OCI-LY7 (cell line): Measurements from ENCODE around the gene SLC48A1. TPM values are rescaled to one million over a fixed set of nuclear protein-coding genes. Genes with fewer than 3 reads are reported as not detected.

Experiments
- BruUV-seq: library from RNA; stranded (reverse); fragments of 400-500 nt; replicated peaks from 2 replicates; lab custom pipeline; 2021; lab: Mats Ljungman, UMichigan
- CTCF ChIA-PET: fragments of 300-600 bp; sonication (Branson Sonifier 250); formaldehyde crosslinking; loops from one replicate; lab custom pipeline; 2022; ENCODE audit warnings: antibody characterized with exemption; ENCODE audit not compliant: unreplicated experiment; lab: Charles Lee
- POLR2A ChIA-PET: fragments of 300-600 bp; sonication (Branson Sonifier 250); formaldehyde crosslinking; loops from one replicate; lab custom pipeline; 2022; ENCODE audit warnings: antibody characterized with exemption; lab: Charles Lee
- DNase-seq: peaks from one replicate; pipeline ENCODE4 v3.0.0-alpha.2; 2015; ENCODE audit warnings: low spot score
- H2AFZ ChIP-seq: fragments of 200-600 bp; sonication (generic), shearing (Covaris generic); 2 replicates; pipeline ENCODE4 v1.6.1; 2014; ENCODE audit warnings: mild to moderate bottlenecking, antibody characterized with exemption, low read length, moderate library complexity
- H3K27ac ChIP-seq: fragments of 200-600 bp; sonication (generic); 2 replicates; pipeline ENCODE4 v1.5.1; 2014; ENCODE audit warnings: mixed run types, low read depth, mild to moderate bottlenecking, moderate library complexity, low read length, inconsistent platforms; ENCODE audit not compliant: poor library complexity, severe bottlenecking
- H3K36me3 ChIP-seq: fragments of 200-600 bp; sonication (generic); 2 replicates; pipeline ENCODE4 v1.6.1; 2014; ENCODE audit warnings: mild to moderate bottlenecking, antibody characterized with exemption, low read length, moderate library complexity, mixed read lengths; ENCODE audit not compliant: insufficient read depth
- H3K4me1 ChIP-seq: fragments of 200-600 bp; sonication (generic); 2 replicates; pipeline ENCODE4 v1.5.1; 2014; ENCODE audit warnings: mild to moderate bottlenecking, low read length; ENCODE audit not compliant: insufficient read depth, poor library complexity, severe bottlenecking
- H3K4me2 ChIP-seq: fragments of 200-600 bp; sonication (generic); 2 replicates; pipeline ENCODE4 v1.6.1; 2014; ENCODE audit warnings: mild to moderate bottlenecking, low read length
- H3K4me3 ChIP-seq: fragments of 200-600 bp; sonication (generic); 2 replicates; pipeline ENCODE4 v1.5.1; 2014; ENCODE audit warnings: mild to moderate bottlenecking, low read depth, low read length; ENCODE audit not compliant: poor library complexity, severe bottlenecking
- H3K79me2 ChIP-seq: fragments of 200-600 bp; sonication (generic); 2 replicates; pipeline ENCODE4 v1.6.1; 2016; ENCODE audit warnings: low read depth, mild to moderate bottlenecking, low read length, moderate library complexity, mixed read lengths; ENCODE audit not compliant: insufficient read depth
- H3K9me2 ChIP-seq: fragments of 200-600 bp; sonication (generic); 2 replicates; pipeline ENCODE4 v1.6.1; 2016; ENCODE audit warnings: mild to moderate bottlenecking, low read length, mixed read lengths; ENCODE audit not compliant: insufficient read depth
- H3K9me3 ChIP-seq: fragments of 200-600 bp; sonication (generic); 2 replicates; pipeline ENCODE4 v1.6.1; 2014; ENCODE audit warnings: mild to moderate bottlenecking, mixed run types, low read length, mixed read lengths
- H4K20me1 ChIP-seq: fragments of 200-600 bp; sonication (generic); 2 replicates; pipeline ENCODE4 v1.6.1; 2014; ENCODE audit warnings: mild to moderate bottlenecking, antibody characterized with exemption, low read length, moderate library complexity, mixed read lengths; ENCODE audit not compliant: insufficient read depth
- EZH2phosphoT487 ChIP-seq: fragments of 200-600 bp; sonication (generic); IDR thresholded peaks from 2 replicates; pipeline ENCODE4 v1.6.1; 2018; ENCODE audit warnings: low read depth, borderline replicate concordance, mild to moderate bottlenecking, mixed run types, antibody characterized with exemption, low read length, moderate library complexity, mixed read lengths
- intact Hi-C: fragments of 100-400 bp; cut with micrococcal nuclease; formaldehyde crosslinking; loops from one replicate; pipeline ENCODE4 v1.10.0; 2022; ENCODE audit not compliant: unreplicated experiment
- total RNA-seq, 2 experiments: library from RNA; depleted of rRNA in 1 of 2; stranded (reverse); fragments of >200 nt in 1 of 2; shearing (Covaris generic) in 1 of 2; gene quantifications; 2 replicates each; pipeline ENCODE4 v1.2.3, GENCODE V29; 2014 to 2022
- TF ChIP-seq, protein P1 (sequence below): fragments of 200-600 bp; sonication (generic); conservative IDR thresholded peaks from 2 replicates; pipeline ENCODE4 v1.5.1; 2014; ENCODE audit warnings: mild to moderate bottlenecking, antibody characterized with exemption, low read length, moderate library complexity, mixed read lengths

Gene SLC48A1
- total RNA-seq, 2 experiments from 2014 or later = 9.6 to 12.0 TPM

DNA sequence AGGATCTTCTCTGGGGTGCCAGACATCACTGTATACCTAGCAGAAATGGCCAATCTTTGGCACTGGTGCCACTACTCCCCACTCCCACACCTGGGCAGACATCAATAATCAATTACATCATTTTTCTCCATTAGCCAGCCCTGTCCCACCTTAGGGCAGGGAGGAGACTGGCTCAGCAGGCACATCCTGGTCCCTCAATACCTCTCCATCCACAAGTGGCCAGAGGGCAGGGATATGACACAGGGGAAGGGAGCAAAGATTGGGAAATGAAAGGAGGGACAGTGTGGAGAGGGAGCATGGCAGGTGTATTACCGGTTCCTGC is 24.6 kb upstream of the SLC48A1 start:
- Histone ChIP-seq H3K79me2 (no peaks in the 10 kb centered on the region), H3K9me3 (no peaks in the 10 kb centered on the region), H3K9me2 (no peaks in the 10 kb centered on the region), H3K27ac (no peak overlapping the region), H3K4me1 (peaks cover 42% of the 10 kb centered on the region), H2AFZ (no peak overlapping the region), H3K4me3 (no peak overlapping the region), H3K4me2 (no peak overlapping the region), H3K36me3 (no peaks in the 10 kb centered on the region), H4K20me1 (no peaks in the 10 kb centered on the region)
- ChIA-PET CTCF (interaction anchor here (1.5 kb wide), 1 partner anchor 18 kb away, joined by 5 read pairs; no protein-coding TSS in a partner anchor), POLR2A (interaction anchor here (0.9 to 1.8 kb wide), 3 partner anchors 9 to 41 kb away, joined by 3 to 6 read pairs (median 6); no protein-coding TSS in a partner anchor)
- TF ChIP-seq, protein P1, sequence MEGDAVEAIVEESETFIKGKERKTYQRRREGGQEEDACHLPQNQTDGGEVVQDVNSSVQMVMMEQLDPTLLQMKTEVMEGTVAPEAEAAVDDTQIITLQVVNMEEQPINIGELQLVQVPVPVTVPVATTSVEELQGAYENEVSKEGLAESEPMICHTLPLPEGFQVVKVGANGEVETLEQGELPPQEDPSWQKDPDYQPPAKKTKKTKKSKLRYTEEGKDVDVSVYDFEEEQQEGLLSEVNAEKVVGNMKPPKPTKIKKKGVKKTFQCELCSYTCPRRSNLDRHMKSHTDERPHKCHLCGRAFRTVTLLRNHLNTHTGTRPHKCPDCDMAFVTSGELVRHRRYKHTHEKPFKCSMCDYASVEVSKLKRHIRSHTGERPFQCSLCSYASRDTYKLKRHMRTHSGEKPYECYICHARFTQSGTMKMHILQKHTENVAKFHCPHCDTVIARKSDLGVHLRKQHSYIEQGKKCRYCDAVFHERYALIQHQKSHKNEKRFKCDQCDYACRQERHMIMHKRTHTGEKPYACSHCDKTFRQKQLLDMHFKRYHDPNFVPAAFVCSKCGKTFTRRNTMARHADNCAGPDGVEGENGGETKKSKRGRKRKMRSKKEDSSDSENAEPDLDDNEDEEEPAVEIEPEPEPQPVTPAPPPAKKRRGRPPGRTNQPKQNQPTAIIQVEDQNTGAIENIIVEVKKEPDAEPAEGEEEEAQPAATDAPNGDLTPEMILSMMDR = no peak
- no peak for TF ChIP-seq EZH2phosphoT487
- no TSS peak for BruUV-seq
- no peak for DNase-seq
- intact Hi-C loops = no loop called here

DNA sequence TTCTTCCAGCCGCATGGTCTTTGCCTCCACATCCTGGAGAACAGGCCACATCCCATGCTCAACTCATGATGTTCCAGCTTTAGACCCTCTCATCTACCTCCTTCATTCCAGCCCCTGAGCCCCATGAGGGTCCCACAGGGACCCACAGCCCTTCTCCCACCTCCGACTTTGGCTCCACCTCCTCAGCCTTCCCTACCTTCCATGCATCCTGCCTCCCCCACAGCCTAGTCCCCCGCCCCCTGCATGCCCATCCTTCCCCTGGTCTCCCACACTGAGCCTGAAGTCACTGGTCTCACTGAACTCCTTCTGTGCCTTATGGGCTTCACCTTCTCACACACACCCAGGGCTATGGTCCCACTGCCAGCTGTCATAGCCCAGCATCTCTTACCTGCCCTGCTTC is 24.1 kb upstream of the SLC48A1 start:
- no peak overlapping the region for H2AFZ ChIP-seq
- no peaks in the 10 kb centered on the region for H3K9me3 ChIP-seq
- BruUV-seq = no TSS peak
- H3K4me3 ChIP-seq = no peak overlapping the region
- TF ChIP-seq, protein P1 = no peak
- no peak for TF ChIP-seq EZH2phosphoT487
- H4K20me1 ChIP-seq = no peaks in the 10 kb centered on the region
- H3K4me1 ChIP-seq = peaks cover 47% of the 10 kb centered on the region
- H3K27ac ChIP-seq = no peak overlapping the region
- H3K36me3 ChIP-seq = no peaks in the 10 kb centered on the region
- H3K9me2 ChIP-seq = no peaks in the 10 kb centered on the region
- no peak for DNase-seq
- H3K4me2 ChIP-seq = no peak overlapping the region
- no peaks in the 10 kb centered on the region for H3K79me2 ChIP-seq
- ChIA-PET CTCF (interaction anchor here (1.5 kb wide), 1 partner anchor 18 kb away, joined by 5 read pairs; no protein-coding TSS in a partner anchor), POLR2A (interaction anchor here (0.9 to 1.0 kb wide), 2 partner anchors 28 to 41 kb away, joined by 3 to 6 read pairs; no protein-coding TSS in a partner anchor)
- intact Hi-C loops = no loop called here

DNA sequence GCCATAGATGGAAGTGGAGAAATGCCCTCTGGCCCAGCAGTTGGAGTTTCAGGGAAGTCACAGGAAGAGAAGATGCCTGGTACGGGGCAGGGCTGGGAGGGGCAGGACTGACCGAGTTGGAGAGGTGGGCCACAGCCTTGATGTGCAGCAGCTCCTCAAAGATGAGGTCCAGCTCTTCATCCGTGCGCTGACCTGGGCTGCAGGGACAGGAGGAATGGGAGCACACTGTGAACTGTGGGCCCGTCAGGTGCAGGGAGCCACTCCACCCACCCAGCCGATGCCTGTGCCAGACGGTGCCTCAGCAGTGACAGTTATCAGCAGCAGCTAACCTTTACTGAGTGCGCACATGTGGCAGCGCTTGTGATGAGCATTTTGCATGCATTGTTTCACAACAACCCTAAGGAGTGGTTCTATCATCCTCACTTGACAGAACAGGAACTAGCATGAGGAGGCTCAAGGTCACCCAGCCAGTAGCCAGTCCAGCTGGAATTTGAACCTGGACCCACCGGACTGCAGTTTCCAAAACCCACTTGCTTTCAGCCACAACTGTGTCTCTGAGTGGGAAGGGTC is 22.7 kb upstream of the SLC48A1 start:
- Histone ChIP-seq H3K36me3 (no peaks in the 10 kb centered on the region), H3K27ac (no peak overlapping the region), H3K9me2 (no peaks in the 10 kb centered on the region), H3K4me1 (peaks cover 55% of the 10 kb centered on the region), H4K20me1 (no peaks in the 10 kb centered on the region), H2AFZ (no peak overlapping the region), H3K4me2 (no peak overlapping the region), H3K4me3 (no peak overlapping the region), H3K9me3 (no peaks in the 10 kb centered on the region), H3K79me2 (no peaks in the 10 kb centered on the region)
- POLR2A ChIA-PET = no interaction called here
- TF ChIP-seq, protein P1 = no peak
- no peak for TF ChIP-seq EZH2phosphoT487
- peak; percentile 50 for DNase-seq
- CTCF ChIA-PET = no interaction called here
- BruUV-seq = no TSS peak
- intact Hi-C loops = no loop called here
